ENCODE measurements around the gene PIWIL1.

DNA sequence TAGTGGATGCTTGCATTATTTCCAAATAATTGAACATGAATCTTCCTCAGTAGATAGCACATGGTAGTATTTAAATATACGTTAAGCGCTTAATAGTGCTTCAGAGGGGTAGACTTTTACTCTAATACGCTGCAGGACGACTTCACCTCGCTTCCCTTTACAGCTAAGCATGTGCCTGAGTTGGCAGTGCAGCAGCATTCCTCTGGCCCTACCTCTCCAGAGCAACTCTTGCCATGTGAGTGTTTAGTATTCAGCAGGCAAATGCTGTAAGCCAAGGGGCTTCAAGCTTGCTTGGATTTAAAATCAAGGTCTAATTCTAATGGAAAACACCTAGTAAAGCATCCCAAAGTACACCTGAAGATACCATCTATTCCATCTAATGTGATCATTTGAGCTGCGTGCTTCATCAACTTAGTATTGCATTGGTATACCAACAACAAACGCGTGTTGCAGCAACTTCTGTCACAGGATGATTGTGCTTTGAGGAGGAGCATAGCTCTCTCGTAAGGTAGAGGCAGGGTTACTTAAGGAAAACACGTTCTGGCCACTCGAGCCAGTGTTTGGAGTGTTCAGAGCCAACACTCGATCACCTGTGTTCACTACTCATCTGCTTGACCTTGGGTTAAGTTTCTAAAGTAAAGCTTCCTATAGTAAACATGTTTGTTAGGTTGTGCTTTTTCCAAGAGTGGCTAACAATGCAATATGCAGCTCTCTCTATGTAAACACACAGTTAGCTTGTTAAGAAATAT is 60.6 kb downstream of the PIWIL1 start:
- no peak for TF ChIP-seq POLR2A (IDR thresholded peaks at IDR 0.05)
- TF ChIP-seq, protein P1, sequence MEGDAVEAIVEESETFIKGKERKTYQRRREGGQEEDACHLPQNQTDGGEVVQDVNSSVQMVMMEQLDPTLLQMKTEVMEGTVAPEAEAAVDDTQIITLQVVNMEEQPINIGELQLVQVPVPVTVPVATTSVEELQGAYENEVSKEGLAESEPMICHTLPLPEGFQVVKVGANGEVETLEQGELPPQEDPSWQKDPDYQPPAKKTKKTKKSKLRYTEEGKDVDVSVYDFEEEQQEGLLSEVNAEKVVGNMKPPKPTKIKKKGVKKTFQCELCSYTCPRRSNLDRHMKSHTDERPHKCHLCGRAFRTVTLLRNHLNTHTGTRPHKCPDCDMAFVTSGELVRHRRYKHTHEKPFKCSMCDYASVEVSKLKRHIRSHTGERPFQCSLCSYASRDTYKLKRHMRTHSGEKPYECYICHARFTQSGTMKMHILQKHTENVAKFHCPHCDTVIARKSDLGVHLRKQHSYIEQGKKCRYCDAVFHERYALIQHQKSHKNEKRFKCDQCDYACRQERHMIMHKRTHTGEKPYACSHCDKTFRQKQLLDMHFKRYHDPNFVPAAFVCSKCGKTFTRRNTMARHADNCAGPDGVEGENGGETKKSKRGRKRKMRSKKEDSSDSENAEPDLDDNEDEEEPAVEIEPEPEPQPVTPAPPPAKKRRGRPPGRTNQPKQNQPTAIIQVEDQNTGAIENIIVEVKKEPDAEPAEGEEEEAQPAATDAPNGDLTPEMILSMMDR (IDR thresholded peaks at IDR 0.05): no peak

Measured in gastroesophageal sphincter (tissue), 3 donors.